ENCODE results near the gene PTGES3L.
A peak's percentile ranks its signal among the peaks of the same experiment; 100 is the strongest.

Gene PTGES3L

GRCh38 chr17:42979511-42980273, at the start of gene PTGES3L:
TSS of gene PTGES3L (minus strand) at chr17:42980080. CDS start at chr17:42980053, 27 bp downstream.
- DNase-seq = peak; percentile 74 to 77

GRCh38 chr17:43028221-43028861, 48.5 kb upstream of the PTGES3L start:
- no peak for DNase-seq

DNA sequence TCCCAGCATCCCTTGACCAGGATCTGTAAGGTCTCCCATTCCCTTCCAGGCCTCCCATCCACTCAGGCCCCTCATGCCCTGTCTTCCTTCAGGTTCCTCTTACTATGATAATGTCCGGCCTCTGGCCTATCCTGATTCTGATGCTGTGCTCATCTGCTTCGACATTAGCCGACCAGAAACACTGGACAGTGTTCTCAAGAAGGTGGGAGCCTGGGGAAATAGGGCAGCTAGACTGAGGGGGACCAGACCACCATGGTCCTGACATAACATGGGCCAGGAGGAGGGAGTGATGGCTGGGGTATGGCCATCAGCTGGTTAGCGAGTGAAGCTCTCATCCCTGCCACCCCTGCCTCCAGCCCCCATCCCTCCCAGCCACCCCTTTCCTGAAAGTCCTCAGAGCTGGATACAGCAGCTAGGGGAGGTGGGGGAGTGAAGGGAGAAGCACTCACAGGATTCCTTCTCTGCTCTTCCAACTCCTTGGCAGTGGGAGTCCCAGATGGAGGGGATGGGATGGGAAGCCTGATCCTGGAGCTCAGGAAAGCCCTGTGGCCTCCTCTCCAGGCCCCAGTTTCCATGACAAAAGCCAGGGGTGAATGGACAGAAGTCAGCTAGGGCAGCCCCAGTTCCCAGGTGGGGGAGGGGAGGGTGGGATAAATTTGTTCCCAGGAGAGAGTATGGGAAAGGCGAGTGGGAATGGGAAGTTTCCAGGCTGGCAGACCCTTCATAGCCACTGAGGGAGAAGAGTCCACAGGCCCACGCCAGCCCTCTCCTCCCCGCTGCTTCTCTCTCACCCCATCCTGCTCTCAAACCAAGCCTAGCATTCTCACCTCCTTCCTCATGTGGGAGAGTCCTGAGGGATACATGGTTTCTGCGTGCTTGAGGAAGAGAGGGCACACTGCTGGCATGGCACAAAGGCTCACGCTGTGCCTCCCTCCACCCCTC, 47.5 kb upstream of the PTGES3L start:
- no peak for DNase-seq

DNA sequence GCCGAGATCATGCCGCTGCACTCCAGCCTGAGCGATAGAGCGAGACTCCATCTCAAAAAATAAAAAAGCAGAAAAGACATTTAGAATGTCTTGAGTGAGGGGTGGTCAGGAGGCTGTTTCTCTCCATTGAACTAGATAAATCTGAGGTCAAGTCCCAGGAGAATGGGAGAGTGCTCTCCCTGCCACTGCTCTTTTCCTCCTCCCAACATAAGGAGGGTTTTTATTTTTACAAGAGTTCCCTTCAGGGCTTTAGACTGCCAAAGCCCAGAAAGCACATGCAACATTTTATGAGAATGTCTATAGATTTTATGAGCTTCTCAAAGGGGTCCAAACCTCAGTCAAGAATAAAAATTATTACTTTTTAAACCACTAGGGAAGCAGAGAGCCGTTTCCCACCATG, 46.7 kb upstream of the PTGES3L start:
- DNase-seq = no peak

- no peak for DNase-seq
Observed at GRCh38 chr17:43025766-43026537, 46.1 kb upstream of the PTGES3L start.

- DNase-seq = no peak
Observed at GRCh38 chr17:43025290-43025657, 45.4 kb upstream of the PTGES3L start.

DNA sequence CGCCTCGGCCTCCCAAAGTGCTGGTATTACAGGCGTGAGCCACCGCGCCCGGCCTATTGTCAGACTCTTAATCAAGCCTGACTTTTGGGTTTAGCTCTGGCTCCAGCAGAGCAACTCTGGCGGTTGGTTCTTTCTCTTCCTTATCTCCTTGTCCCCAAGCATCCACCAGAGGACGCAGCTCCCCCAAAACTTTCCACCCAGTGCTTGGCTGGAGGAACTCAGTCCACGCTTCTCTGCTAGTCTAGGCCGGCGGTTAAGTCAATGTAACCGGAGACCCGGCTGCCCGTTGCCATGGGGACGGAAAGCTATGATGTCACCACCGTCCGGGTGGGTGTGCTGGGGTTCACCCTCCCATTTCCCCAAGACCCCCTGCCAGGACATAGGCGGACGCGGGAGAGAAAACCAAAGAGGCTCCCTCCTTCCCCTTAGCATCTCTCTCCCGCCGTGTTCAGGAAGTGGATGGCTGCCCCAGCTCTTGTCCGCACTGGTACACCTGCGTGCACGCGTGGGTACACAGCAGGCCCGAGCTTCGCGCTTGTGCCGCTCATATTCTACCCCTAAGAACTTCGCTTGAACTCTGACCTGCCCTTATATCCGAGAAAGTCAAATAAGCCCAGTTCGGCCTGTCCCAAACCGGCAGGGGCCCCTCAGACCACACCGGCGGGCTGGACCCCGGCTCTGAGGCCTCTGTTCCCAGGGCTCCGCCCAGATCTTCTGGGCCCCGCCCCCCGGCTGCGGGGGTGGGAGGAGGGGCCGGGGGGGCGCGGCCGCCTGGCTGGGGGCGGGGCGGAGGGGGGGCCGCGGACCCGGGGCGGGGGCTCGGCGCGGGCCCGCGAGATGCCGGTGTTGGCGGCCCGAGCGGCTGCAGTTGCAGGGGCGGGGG, 44.8 kb upstream of the PTGES3L start, which contains the start of gene RND2:
Gene RND2 (plus strand): TSS at position 825 of the 883 bp plus-strand sequence. CDS start 117 bp downstream, outside the sequence.
- DNase-seq = peak; percentile 98 to 99

- DNase-seq = peak; percentile 64 to 75
Observed at GRCh38 chr17:43021741-43022512, 42.0 kb upstream of the PTGES3L start, which contains the start of gene VAT1. TSS of gene VAT1 (minus strand) at chr17:43022385. CDS start at chr17:43022322, 63 bp downstream.

DNA sequence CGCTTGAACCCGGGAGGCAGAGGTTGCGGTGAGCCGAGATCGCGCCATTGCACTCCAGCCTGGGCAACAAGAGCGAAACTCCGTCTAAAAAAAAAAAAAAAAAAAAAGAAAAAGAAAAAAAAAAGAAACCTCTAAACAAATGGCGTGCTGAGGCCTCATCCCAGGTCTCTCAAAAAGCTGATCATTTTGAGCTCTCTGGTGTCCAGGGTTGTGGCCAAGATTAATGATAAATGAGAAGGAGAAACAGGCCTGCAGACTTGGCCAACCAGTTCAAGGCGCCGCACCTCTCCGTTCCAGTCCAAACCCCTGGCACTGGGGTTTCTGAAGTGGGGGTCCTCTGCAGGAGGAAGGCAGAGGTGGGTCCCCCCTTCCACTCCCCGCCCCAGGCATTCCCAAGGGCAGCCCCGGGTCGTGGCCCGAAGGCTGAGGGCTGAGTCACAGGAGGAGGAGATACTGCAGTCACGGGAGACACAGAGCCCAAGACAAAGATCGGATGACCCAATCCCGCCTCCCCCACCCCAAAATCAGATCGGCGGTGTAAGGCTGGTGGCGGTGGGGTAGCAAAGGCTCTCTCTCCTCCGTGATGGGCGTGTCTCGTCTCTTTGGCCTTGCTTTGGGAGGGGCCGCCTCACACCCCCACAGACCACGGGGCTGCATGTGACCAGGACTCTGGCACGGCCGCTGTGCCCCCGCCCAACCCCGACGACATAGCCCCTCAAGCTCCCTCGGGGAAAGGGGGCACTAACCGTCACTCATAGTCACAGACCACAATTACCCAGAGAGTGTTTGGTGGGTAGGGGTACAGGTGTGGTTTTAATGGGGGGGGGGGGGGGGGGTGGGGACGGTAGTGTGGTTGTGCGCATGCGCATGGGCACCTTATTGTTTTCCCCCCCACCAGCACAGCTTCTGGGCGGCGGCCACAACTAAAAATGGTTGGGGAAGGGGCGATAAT, 41.2 kb upstream of the PTGES3L start:
- DNase-seq = peak; percentile 21 to 27

DNA sequence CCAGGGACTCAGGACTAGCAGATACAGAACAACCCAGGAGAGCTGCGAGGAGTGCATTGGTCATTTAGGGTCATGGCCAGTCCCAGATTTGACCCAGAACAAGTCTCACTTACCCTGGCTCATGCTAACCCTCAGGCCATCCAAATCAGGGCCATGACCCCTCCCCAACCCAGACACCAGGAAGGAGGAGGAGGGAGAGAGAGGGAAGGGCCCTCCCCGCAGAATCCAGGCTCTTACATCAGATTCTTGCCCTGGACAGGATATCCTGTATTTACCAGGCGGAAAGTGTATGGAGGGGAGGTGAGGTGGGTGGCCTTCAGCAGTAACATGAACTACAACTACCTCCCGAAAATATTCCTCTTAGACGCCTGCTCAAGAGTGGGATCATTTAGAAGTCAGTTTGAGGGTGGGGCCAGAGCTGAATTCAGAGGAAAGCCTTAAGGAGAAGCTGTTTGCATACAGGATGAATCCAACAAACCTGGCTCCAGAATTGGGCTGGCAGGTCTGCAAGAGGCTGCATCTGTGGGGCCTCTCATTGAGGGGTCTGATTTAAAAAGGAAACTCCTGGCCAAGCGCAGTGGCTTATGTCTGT, 40.2 kb upstream of the PTGES3L start:
- DNase-seq = no peak

- DNase-seq = no peak
Observed at GRCh38 chr17:43019418-43019817, 39.5 kb upstream of the PTGES3L start.

DNA sequence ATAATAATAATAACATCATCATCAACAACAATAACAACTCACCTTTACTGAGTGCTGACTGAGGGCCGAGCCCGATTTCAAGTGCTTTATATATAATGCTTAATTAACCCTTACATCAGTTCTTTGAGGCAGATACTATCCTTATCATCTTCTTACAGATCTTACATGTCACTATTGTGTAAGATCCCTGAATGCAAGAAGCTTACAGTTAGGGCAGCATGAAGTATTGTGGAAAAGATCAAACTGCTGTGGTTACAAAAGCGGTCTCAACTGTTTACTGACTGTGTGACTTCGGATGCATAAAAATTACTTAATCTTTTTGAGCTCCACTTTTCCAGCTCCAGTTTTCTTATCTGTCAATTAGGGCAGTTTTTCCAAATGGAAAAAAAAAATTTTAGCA, 39.1 kb upstream of the PTGES3L start:
- peak in 1 of 2 experiments; percentile 10 for DNase-seq

DNA sequence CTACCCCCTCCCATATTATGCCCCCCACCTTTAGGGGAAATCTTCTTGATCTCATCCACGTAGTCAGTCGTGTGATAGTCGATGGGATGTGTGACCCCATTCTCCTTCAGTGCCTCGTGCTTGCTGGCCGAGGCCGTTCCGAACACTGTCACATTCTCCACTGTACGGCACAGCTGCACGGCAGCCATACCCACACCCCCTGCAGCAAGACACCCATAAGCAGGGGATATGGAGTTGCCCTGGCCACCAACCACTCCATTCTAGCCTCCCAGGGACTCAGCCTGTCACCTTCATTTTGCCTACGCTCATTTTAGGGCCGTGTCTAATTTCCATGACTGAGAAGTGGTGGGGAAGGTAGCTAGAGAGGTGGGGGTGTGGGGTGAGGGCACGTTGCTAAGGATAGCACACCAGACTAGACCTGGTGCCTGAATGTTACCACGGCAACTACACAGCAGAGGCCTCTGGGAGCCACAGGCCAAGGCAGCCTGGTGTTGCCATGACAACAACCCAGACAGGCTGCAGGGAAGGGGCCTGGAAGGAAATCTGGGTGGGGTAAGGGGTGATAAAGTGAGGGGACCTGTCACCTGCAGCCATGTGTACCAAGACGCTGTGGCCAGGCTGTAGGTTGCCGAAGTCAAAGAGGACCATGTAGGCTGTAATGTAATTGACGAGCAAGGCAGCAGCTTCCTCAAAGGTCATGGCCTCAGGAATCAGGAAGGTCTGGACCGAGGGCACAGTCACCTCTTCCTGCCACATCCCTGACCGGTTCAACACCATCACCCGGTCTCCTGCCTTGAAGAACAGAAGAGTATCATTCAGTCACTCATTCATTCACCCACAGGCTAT, 38.4 kb upstream of the PTGES3L start:
- DNase-seq = no peak

DNA sequence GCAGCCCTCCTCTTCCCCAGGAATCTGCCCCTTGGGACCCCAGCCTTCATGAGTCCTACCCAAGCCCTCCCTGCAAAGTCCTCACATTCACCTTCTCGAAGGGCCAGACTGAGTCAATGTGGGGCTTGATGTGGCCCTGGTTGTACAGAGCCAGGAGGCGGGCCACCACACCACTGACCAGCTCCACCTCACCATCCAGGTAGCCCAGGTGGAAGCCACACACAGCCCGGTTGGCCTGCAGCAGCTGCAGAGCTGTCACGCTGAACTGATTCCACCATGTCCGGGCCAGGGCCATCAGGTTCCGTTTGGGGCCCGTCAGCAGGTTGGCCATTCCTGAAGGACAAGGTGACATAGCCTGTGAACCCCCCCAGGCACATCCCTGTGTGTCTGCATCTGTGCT, 36.3 kb upstream of the PTGES3L start:
- no peak for DNase-seq

DNA sequence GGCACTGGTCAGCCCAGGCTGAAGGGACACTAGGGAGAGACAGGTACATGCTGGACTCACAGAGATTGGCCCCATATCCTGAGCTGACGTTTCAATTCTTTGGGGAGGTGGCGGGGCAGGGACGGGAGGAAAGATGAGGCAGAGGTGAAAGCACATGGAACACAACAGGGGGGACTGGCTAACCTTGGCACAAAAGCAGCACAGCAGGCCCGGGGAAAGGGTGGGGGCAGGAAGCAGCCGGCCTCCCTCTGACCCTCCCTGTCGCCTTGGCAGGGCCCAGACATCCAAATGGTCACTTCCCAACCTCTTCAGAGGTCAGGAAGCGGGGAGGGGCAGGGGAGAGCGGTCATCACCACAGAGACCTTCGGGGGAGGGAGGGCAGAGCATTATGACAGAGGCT, 35.7 kb upstream of the PTGES3L start:
- DNase-seq = no peak

- no peak for DNase-seq
Observed at GRCh38 chr17:43014649-43015542, 35.0 kb upstream of the PTGES3L start.

All from Kasumi-1 (cell line).